H1 (cell line): Measurements from ENCODE around the gene ANO2. TPM values are rescaled to one million over a fixed set of nuclear protein-coding genes. Genes with fewer than 3 reads are reported as not detected.
"Not testable (repeated sequence)": the region's sequence is repeated elsewhere in the genome, so short reads cannot be mapped to it uniquely, and the experiment has no call there.

Source experiments
- CTCF ChIA-PET: fragments of 300-600 bp; sonication (Branson Sonifier 250); formaldehyde crosslinking; loops from one replicate; lab custom pipeline; 2021; ENCODE audit not compliant: partially characterized antibody; lab: Charles Lee
- POLR2A ChIA-PET: fragments of 300-600 bp; sonication (Branson Sonifier 250); formaldehyde crosslinking; loops from one replicate; lab custom pipeline; 2021; ENCODE audit warnings: inconsistent platforms; ENCODE audit not compliant: partially characterized antibody; lab: Charles Lee
- DNase-seq, 2 experiments: peaks; one replicate each; pipeline versions ENCODE4 v3.0.0 to v3.0.0-alpha.2; 2010 to 2022; ENCODE audit warnings: low spot score in 2 of 2, low read depth in 1 of 2, mixed read lengths in 1 of 2
- FAIRE-seq: peaks from 2 replicates; lab custom pipeline; 2011; peaks lifted over from hg19 to GRCh38; lab: Jason Lieb, UNC
- H2AFZ ChIP-seq: 2 replicates; pipeline ENCODE4 v1.8.1; 2012; ENCODE audit warnings: low read length, inconsistent platforms
- H2AK5ac ChIP-seq: 2 replicates; pipeline ENCODE4 v1.6.1; 2013; ENCODE audit warnings: low read depth, low read length
- H2BK120ac ChIP-seq: replicated peaks from 2 replicates; pipeline ENCODE3; 2013; ENCODE audit warnings: low read depth, low read length, inconsistent platforms
- H2BK12ac ChIP-seq: 2 replicates; pipeline ENCODE4 v1.6.1; 2013; ENCODE audit warnings: low read depth, low read length
- H2BK15ac ChIP-seq: 2 replicates; pipeline ENCODE4 v1.6.1; 2013; ENCODE audit warnings: low read length
- H2BK20ac ChIP-seq: 2 replicates; pipeline ENCODE4 v1.6.1; 2013; ENCODE audit warnings: low read length
- H2BK5ac ChIP-seq: 2 replicates; pipeline ENCODE4 v1.6.1; 2013; ENCODE audit warnings: low read depth, low read length
- H3K14ac ChIP-seq: 2 replicates; pipeline ENCODE4 v1.6.1; 2013; ENCODE audit warnings: inconsistent platforms; ENCODE audit not compliant: insufficient read length
- H3K18ac ChIP-seq: 2 replicates; pipeline ENCODE4 v1.6.1; 2013; ENCODE audit warnings: low read length; ENCODE audit errors: extremely low read depth
- H3K23ac ChIP-seq: 2 replicates; pipeline ENCODE4 v1.6.1; 2013; ENCODE audit warnings: inconsistent platforms; ENCODE audit not compliant: insufficient read length
- H3K23me2 ChIP-seq: 2 replicates; pipeline ENCODE4 v1.6.1; 2013; ENCODE audit warnings: low read depth, low read length
- H3K27ac ChIP-seq: 2 replicates; pipeline ENCODE4 v1.6.1; 2011; ENCODE audit warnings: low read depth, low read length, inconsistent platforms
- H3K27me3 ChIP-seq, 4 experiments: replicated peaks in 1 of 4; 1 replicate in 1 of 4; 2 replicates in 3 of 4; pipeline versions ENCODE4 v1.6.1 to v1.8.1; 2011 to 2013; ENCODE audit warnings: low read length in 3 of 4, mild to moderate bottlenecking in 3 of 4, inconsistent platforms in 2 of 4, mixed read lengths in 2 of 4, moderate library complexity in 1 of 4; ENCODE audit not compliant: control insufficient read depth in 3 of 4, insufficient read depth in 3 of 4; ENCODE audit errors: extremely low read depth in 1 of 4
- H3K36me3 ChIP-seq, 4 experiments: 2 replicates each; pipeline versions ENCODE4 v1.6.1 to v1.8.1; 2011 to 2013; ENCODE audit warnings: mild to moderate bottlenecking in 4 of 4, low read length in 3 of 4, moderate library complexity in 2 of 4, control low read depth in 1 of 4, inconsistent platforms in 1 of 4; ENCODE audit not compliant: insufficient read depth in 4 of 4, control insufficient read depth in 2 of 4
- H3K4ac ChIP-seq: replicated peaks from 2 replicates; pipeline ENCODE3; 2013; ENCODE audit warnings: low read length, low read depth, mixed read lengths, inconsistent platforms; ENCODE audit not compliant: insufficient read length
- H3K4me1 ChIP-seq, 4 experiments: replicated peaks in 1 of 4; 1 replicate in 1 of 4; 2 replicates in 3 of 4; pipeline versions ENCODE4 v1.6.1 to v1.8.1; 2011 to 2013; ENCODE audit warnings: low read length in 3 of 4, inconsistent platforms in 2 of 4, mixed read lengths in 1 of 4; ENCODE audit not compliant: insufficient read depth in 4 of 4, control insufficient read depth in 3 of 4
- H3K4me2 ChIP-seq, 2 experiments: 2 replicates each; pipeline versions ENCODE4 v1.6.1 to v1.8.1; 2011 to 2013; ENCODE audit warnings: low read depth in 2 of 2, low read length in 2 of 2, control low read depth in 1 of 2, inconsistent platforms in 1 of 2, mild to moderate bottlenecking in 1 of 2; ENCODE audit not compliant: insufficient read depth in 1 of 2
- H3K4me3 ChIP-seq, 4 experiments: fragments of 200-600, 300-600 bp in 1 of 4; sonication (generic), shearing (Covaris generic), sonication (Bioruptor Twin) in 1 of 4; 2 replicates each; pipeline versions ENCODE4 v1.5.1 to v1.8.1; 2011 to 2016; ENCODE audit warnings: low read length in 4 of 4, low read depth in 3 of 4, control low read depth in 2 of 4, inconsistent platforms in 2 of 4, mild to moderate bottlenecking in 2 of 4, mixed read lengths in 1 of 4, moderate library complexity in 1 of 4; ENCODE audit not compliant: insufficient read depth in 2 of 4; ENCODE audit errors: extremely low read depth in 1 of 4
- H3K56ac ChIP-seq: replicated peaks from 2 replicates; pipeline ENCODE3; 2013; ENCODE audit warnings: low read depth, mild to moderate bottlenecking, mixed read lengths, low read length, inconsistent platforms; ENCODE audit not compliant: insufficient read length
- H3K79me1 ChIP-seq: 2 replicates; pipeline ENCODE4 v1.6.1; 2013; ENCODE audit warnings: low read depth, low read length, control low read depth
- H3K79me2 ChIP-seq, 2 experiments: 2 replicates each; pipeline versions ENCODE4 v1.6.1 to v1.8.1; 2012 to 2013; ENCODE audit warnings: low read length in 2 of 2, mild to moderate bottlenecking in 2 of 2, inconsistent platforms in 1 of 2; ENCODE audit not compliant: insufficient read depth in 2 of 2, control insufficient read depth in 1 of 2
- H3K9ac ChIP-seq, 4 experiments: replicated peaks in 1 of 4; 1 replicate in 1 of 4; 2 replicates in 3 of 4; pipeline versions ENCODE4 v1.6.1 to v1.8.1; 2011 to 2013; ENCODE audit warnings: low read depth in 3 of 4, low read length in 3 of 4, control low read depth in 2 of 4, mild to moderate bottlenecking in 2 of 4, moderate library complexity in 2 of 4, inconsistent platforms in 1 of 4; ENCODE audit errors: extremely low read depth in 1 of 4
- H3K9me3 ChIP-seq, 2 experiments: 2 replicates each; pipeline versions ENCODE4 v1.6.1 to v1.8.1; 2012 to 2013; ENCODE audit warnings: mild to moderate bottlenecking in 2 of 2, moderate library complexity in 2 of 2, control low read depth in 1 of 2, inconsistent platforms in 1 of 2, low read depth in 1 of 2, low read length in 1 of 2, mixed read lengths in 1 of 2; ENCODE audit not compliant: insufficient read depth in 2 of 2
- H4K20me1 ChIP-seq, 2 experiments: replicated peaks in 1 of 2; 2 replicates each; pipeline versions ENCODE3 to v1.8.1; 2011 to 2013; ENCODE audit warnings: inconsistent platforms in 2 of 2, low read length in 2 of 2, mild to moderate bottlenecking in 1 of 2; ENCODE audit not compliant: insufficient read depth in 2 of 2, control insufficient read depth in 1 of 2
- H4K5ac ChIP-seq: 2 replicates; pipeline ENCODE4 v1.6.1; 2013; ENCODE audit warnings: low read length, low read depth, mixed read lengths, inconsistent platforms; ENCODE audit not compliant: insufficient read length
- H4K8ac ChIP-seq: 2 replicates; pipeline ENCODE4 v1.8.0; 2013; ENCODE audit warnings: mild to moderate bottlenecking, moderate library complexity, low read length, inconsistent platforms; ENCODE audit not compliant: insufficient read depth; ENCODE audit errors: extremely low read depth
- H4K91ac ChIP-seq: replicated peaks from 2 replicates; pipeline ENCODE3; 2013; ENCODE audit warnings: low read length, mixed read lengths, inconsistent platforms; ENCODE audit not compliant: insufficient read length
- WGBS, 2 experiments: shearing (Covaris generic) in 1 of 2; methylation state at CpG; one replicate each; pipeline versions ENCODE4 v1.1.6 to v1.1.7; 2013 to 2015; ENCODE audit warnings: low lambda C conversion rate in 2 of 2, mixed read lengths in 2 of 2, inconsistent platforms in 1 of 2, low coverage in 1 of 2, missing lambda C conversion rate in 1 of 2; ENCODE audit not compliant: insufficient replicate concordance in 2 of 2, insufficient coverage in 1 of 2, insufficient read length in 1 of 2; ENCODE audit errors: extremely low coverage in 1 of 2, missing lambda C conversion rate in 1 of 2; 5-methylcytosine and 5-hydroxymethylcytosine counted together
- polyA plus RNA-seq, 7 experiments: library from polyadenylated mRNA; depleted of rRNA in 3 of 7; stranded (reverse) in 5 of 7; unstranded in 2 of 7; fragments of >200 nt in 5 of 7; fragments of 200-250 nt in 2 of 7; gene quantifications; 1 replicate in 5 of 7; 2 replicates in 1 of 7; 4 replicates in 1 of 7; pipeline versions ENCODE4 v1.2.1 to v1.2.3, GENCODE V29; 2011 to 2013; ENCODE audit warnings: missing spikeins in 2 of 7, mixed read lengths in 2 of 7
- total RNA-seq: library from RNA; stranded (reverse); fragmentation: NEBNext Ultra II Directional; extraction: Animal tissue kit (Norgen Biotek cat#: 25700); gene quantifications from 2 replicates; pipeline ENCODE4 v1.2.1, GENCODE V29; 2021

The ANO2 gene
- total and polyA plus RNA-seq, 2 of the 8 experiments (the other 6 are each of a cell fraction or from before 2014, with no cell fraction given): 1.9 to 5.5 TPM

GRCh38 chr12:5658339-5658941 lies 286.6 kb downstream of the ANO2 start:
- H2BK15ac ChIP-seq, H3K4me2 ChIP-seq, H3K4ac ChIP-seq, POLR2A ChIA-PET, H2BK12ac ChIP-seq, H2AFZ ChIP-seq, H3K23ac ChIP-seq, H3K9me3 ChIP-seq, H3K4me1 ChIP-seq, H2AK5ac ChIP-seq, H3K23me2 ChIP-seq, H4K91ac ChIP-seq, H3K36me3 ChIP-seq, H2BK5ac ChIP-seq, H3K27me3 ChIP-seq, H3K79me2 ChIP-seq, H2BK20ac ChIP-seq, H3K27ac ChIP-seq, FAIRE-seq, H3K79me1 ChIP-seq, DNase-seq, H3K14ac ChIP-seq, H3K9ac ChIP-seq, H3K4me3 ChIP-seq, H4K20me1 ChIP-seq, H4K8ac ChIP-seq, H2BK120ac ChIP-seq, H4K5ac ChIP-seq, H3K18ac ChIP-seq, H3K56ac ChIP-seq: not testable (repeated sequence)
- CTCF ChIA-PET: interaction anchor here (1.8 kb wide), 1 partner anchor 10 kb away, joined by 9 read pairs; no protein-coding TSS in a partner anchor
- 98 to 100% methylated on average over 3 of the region's 3 CpGs for WGBS, 2 experiments
